COLO829 (cell line): ENCODE measurements around the gene IL1A.

Experiments
- DNase-seq: peaks from one replicate; pipeline ENCODE4 v3.0.0; 2012; ENCODE audit warnings: low spot score

IL1A gene

DNA sequence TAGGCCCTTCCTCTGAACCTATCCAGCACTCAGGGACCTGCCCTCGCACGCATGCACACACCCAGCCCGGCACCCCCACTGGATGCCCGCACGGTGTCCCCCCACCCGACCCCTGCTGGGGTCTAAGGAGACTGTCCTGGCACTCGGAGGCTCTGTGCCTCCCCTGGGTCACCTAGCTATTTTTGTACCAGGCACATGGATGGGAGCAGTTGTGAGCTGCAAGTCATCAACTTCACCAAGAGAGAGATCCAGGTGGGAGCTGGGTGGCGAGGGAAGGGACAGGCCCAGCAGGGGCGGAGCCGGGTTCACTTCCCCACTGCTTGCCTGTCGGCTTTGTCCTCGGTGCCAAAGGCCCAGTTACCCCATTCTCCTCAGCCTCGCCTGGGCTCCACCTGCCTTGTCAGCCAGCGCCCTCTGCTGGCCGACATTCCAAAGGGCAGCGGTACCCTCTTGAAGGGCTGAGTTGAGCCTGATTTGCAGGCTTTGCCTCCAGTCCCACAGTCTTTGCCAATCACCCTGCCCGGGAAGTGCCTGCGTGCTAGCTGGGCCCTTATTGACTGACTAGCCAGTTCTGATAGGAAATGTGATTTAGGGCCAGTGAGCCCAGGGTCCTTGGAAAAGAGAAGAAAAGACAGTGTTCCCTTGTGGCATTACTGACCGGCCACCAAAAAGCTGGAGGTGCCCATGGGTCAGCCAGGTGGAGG, 57.7 kb downstream of the IL1A start:
- DNase-seq, result peak; percentile 94

DNA sequence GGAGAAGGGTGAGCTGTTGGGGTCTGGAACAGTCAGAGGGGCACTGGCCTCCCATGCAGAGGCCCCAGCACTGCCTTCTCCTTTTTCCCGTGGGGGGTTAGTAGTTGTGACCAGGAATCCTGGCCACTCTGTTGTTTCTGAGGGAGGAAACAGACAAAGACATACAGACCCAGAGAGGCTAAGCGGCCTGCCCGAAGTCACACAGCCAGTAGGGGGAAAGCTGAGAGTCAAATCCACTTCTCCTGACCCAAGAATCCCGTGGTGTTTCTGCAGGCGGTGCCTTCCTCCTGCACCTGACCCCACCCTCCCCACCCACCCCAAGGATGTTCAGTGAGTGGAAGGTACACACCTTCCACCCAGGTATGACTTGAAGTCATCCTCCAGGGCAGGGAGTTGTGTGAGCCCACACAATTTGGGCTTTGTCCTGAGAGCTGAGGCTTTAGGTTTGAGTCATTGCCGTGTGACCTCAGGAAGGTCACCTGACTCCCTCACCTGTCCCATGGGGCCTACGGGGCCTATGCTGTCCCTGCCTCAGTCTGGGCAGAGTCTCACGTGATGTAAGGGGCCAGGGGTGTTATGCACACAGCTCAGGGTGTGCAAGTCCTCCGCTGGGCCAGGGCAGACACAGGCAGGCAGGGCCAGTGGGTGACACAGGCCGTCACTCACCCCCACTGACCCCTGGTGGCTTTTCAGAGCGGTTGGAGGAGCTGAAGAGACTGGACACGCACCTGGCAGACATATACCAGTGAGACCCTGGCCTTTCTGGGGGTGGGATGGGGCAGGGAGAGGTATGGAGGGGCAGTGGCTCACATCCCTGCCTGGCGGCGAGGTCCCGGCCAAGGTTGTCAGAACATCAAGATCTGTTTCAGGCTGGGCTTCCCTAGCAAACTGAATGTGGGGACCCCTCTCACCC, 58.5 kb downstream of the IL1A start:
- no peak for DNase-seq

DNA sequence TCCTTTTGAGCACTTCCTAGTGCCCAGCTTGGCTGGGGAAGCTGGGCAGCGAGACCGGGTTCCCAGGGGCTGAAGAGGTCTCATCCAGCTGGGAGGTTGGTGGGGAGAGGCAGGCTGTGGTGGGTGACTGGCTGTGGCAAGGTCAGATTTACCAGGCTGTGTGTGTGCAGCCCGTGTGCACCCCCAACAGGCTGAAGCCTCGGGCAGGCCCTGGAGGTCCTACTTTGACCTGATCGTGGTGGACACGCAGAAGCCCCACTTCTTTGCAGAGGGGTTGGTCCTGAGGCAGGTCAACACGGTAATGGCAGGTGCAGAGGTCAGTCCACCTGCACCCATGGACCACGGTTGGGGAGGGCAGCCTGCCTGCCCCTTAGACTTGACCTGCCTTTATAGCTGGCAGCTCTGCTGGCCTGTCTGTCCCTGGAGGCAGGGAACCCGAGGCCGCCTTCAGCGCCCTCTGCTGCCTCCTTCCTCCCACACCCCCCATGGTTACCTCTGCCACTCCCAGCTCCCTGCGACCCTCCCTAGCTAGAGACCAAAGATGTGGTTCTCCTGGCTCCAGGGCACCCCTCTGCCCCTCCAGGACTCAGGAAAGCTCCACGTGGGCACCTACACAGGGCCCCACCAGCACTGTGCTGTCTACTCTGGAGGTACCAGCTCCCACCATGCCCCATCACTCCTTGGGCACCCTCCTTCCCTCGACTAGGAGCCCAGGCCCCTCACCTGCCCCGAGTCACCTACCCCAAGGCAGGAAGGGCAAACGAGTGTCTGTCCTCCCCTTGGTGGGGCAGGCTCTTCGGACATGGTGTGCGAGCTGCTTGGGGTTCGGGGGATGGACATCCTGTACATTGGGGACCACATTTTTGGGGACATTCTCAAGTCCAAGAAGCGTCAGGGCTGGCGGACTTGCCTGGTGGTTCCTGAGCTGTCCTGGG, 59.4 kb downstream of the IL1A start:
- no peak for DNase-seq

- DNase-seq, result no peak
These were observed 60.3 kb downstream of the IL1A start for GRCh38 chr2:112723995-112724394.
